Upper lobe of left lung (tissue), 6 donors: ENCODE data around the gene HENMT1. TPM values are rescaled to one million over a fixed set of nuclear protein-coding genes. Genes with fewer than 3 reads are reported as not detected.

Source experiments
- ATAC-seq, 2 donors: fragments of 200-7000 bp; cut with Tn5 transposase; one replicate each; pipeline ENCODE4 v1.9.1; 2022; ENCODE audit warnings: mild to moderate bottlenecking in 2 of 2, moderate library complexity in 2 of 2; ENCODE audit not compliant: low FRiP score in 2 of 2
- DNase-seq, 2 donors: peaks; one replicate each; pipeline ENCODE4 v3.0.0-alpha.2; 2019 to 2020
- H3K27ac ChIP-seq, 4 donors: fragments of 200-600 bp; sonication (generic); one replicate each; pipeline ENCODE4 v1.5.1; 2016 to 2019
- H3K27me3 ChIP-seq, 4 donors: fragments of 200-600 bp; sonication (generic); one replicate each; pipeline ENCODE4 v1.5.1; 2017 to 2019
- H3K36me3 ChIP-seq, 4 donors: fragments of 200-600 bp; sonication (generic); one replicate each; pipeline ENCODE4 v1.5.1; 2016 to 2019
- H3K4me1 ChIP-seq, 4 donors: fragments of 200-600 bp; sonication (generic); one replicate each; pipeline ENCODE4 v1.5.1; 2018 to 2019
- H3K4me3 ChIP-seq, 4 donors: fragments of 200-600 bp; sonication (generic); one replicate each; pipeline ENCODE4 v1.5.1; 2017 to 2019; ENCODE audit warnings: mild to moderate bottlenecking in 2 of 4, moderate library complexity in 1 of 4
- H3K9me3 ChIP-seq, 4 donors: fragments of 200-600 bp; sonication (generic); one replicate each; pipeline ENCODE4 v1.5.1; 2018 to 2019
- CTCF ChIP-seq, 6 experiments: fragments of 450-650 bp in 4 of 6; fragments of 200-600 bp in 2 of 6; sonication (generic) in 2 of 6; IDR thresholded peaks; one replicate each; pipeline ENCODE4 v1.5.1; 2016 to 2019; ENCODE audit warnings: antibody characterized with exemption in 6 of 6
- EP300 ChIP-seq, 4 donors: sonication (generic); formaldehyde crosslinking; IDR thresholded peaks; one replicate each; pipeline ENCODE4 v1.5.1; 2017; ENCODE audit warnings: antibody characterized with exemption in 4 of 4, control low read depth in 2 of 4
- POLR2A ChIP-seq, 4 donors: fragments of 450-650 bp; IDR thresholded peaks; one replicate each; pipeline ENCODE4 v1.5.1; 2016 to 2017; ENCODE audit warnings: antibody characterized with exemption in 4 of 4, mild to moderate bottlenecking in 2 of 4
- POLR2AphosphoS5 ChIP-seq, 2 donors: sonication (generic); formaldehyde crosslinking; IDR thresholded peaks; one replicate each; pipeline ENCODE4 v1.5.1; 2017; ENCODE audit warnings: antibody characterized with exemption in 2 of 2
- WGBS, 2 donors: methylation state at CpG; one replicate each; pipeline ENCODE4 v1.1.5; 2017 to 2018; 5-methylcytosine and 5-hydroxymethylcytosine counted together
- total RNA-seq, 6 donors: library from RNA; depleted of rRNA in 4 of 6; stranded (reverse); fragments of >200 nt in 4 of 6; gene quantifications; one replicate each; pipeline versions ENCODE4 v1.1.0 to v1.2.1, GENCODE V29; 2016 to 2021
- donor health status: DM: no; HTN: no; CAD: no; lungs with moderate emphysema.
- donor health status: DM: no; HTN: yes; CAD: no; lungs with severe emphysema.

Gene HENMT1
- total RNA-seq, 6 donors from 2014 or later = 5.0 to 12.3 (median 7.0) TPM

GRCh38 chr1:108609483-108610049 lies 51.3 kb downstream of the HENMT1 start:
- DNase-seq = peak in 1 of 2 donors; percentile 22
- Histone ChIP-seq H3K9me3 (no peaks in the 10 kb centered on the region), H3K4me1 (peaks cover 4 to 14% (median 7%) of the 10 kb centered on the region in 4 donors), H3K27me3 (no peaks in the 10 kb centered on the region), H3K27ac (no peak overlapping the region), H3K4me3 (no peak overlapping the region), H3K36me3 (peaks cover 0 to 9% (median 0%) of the 10 kb centered on the region in 4 donors)
- no peak for TF ChIP-seq CTCF (IDR thresholded peaks at IDR 0.05)
- TF ChIP-seq EP300 (IDR thresholded peaks at IDR 0.05) = no peak
- TF ChIP-seq POLR2A (IDR thresholded peaks at IDR 0.05) = no peak
- TF ChIP-seq POLR2AphosphoS5 (IDR thresholded peaks at IDR 0.05) = no peak
- WGBS, 2 donors = 59 to 66% methylated on average over 11 of the region's 11 CpGs
- ATAC-seq = peak in 1 of 2 donors; percentile 58

- Histone ChIP-seq H3K4me1 (peaks cover 4 to 14% (median 7%) of the 10 kb centered on the region in 4 donors), H3K9me3 (no peaks in the 10 kb centered on the region), H3K27ac (no peak overlapping the region), H3K4me3 (no peak overlapping the region), H3K36me3 (no peaks in the 10 kb centered on the region), H3K27me3 (no peaks in the 10 kb centered on the region)
- TF ChIP-seq CTCF (IDR thresholded peaks at IDR 0.05) (no peak), POLR2A (IDR thresholded peaks at IDR 0.05) (no peak), POLR2AphosphoS5 (IDR thresholded peaks at IDR 0.05) (no peak), EP300 (IDR thresholded peaks at IDR 0.05) (no peak)
- ATAC-seq (no peak), DNase-seq (no peak)
Measured at GRCh38 chr1:108606478-108606877, 54.4 kb downstream of the HENMT1 start.

GRCh38 chr1:108605633-108606032 lies 55.3 kb downstream of the HENMT1 start:
- Histone ChIP-seq H3K27ac (no peak overlapping the region), H3K9me3 (no peaks in the 10 kb centered on the region), H3K4me1 (peaks cover 4 to 14% (median 7%) of the 10 kb centered on the region in 4 donors), H3K27me3 (no peaks in the 10 kb centered on the region), H3K4me3 (no peak overlapping the region), H3K36me3 (no peaks in the 10 kb centered on the region)
- DNase-seq (no peak), ATAC-seq (no peak)
- TF ChIP-seq POLR2A (IDR thresholded peaks at IDR 0.05) (no peak), POLR2AphosphoS5 (IDR thresholded peaks at IDR 0.05) (no peak), CTCF (IDR thresholded peaks at IDR 0.05) (no peak), EP300 (IDR thresholded peaks at IDR 0.05) (no peak)

- H3K36me3 ChIP-seq = no peaks in the 10 kb centered on the region
- H3K9me3 ChIP-seq = no peaks in the 10 kb centered on the region
- H3K4me1 ChIP-seq = no peaks in the 10 kb centered on the region
- WGBS, 2 donors = 92 to 94% methylated on average over 1 of the region's 1 CpG
- no peaks in the 10 kb centered on the region for H3K27me3 ChIP-seq
- H3K27ac ChIP-seq = no peak overlapping the region
- DNase-seq (no peak), ATAC-seq (no peak)
- no peak for TF ChIP-seq POLR2A (IDR thresholded peaks at IDR 0.05)
- TF ChIP-seq POLR2AphosphoS5 (IDR thresholded peaks at IDR 0.05) = no peak
- TF ChIP-seq CTCF (IDR thresholded peaks at IDR 0.05) = no peak
- TF ChIP-seq EP300 (IDR thresholded peaks at IDR 0.05) = no peak
- H3K4me3 ChIP-seq = no peak overlapping the region
Measured at GRCh38 chr1:108601708-108602410, 59.0 kb downstream of the HENMT1 start.

GRCh38 chr1:108600504-108600903 lies 60.4 kb downstream of the HENMT1 start:
- no peak for ATAC-seq
- no peak for TF ChIP-seq EP300 (IDR thresholded peaks at IDR 0.05)
- TF ChIP-seq CTCF (IDR thresholded peaks at IDR 0.05) = no peak
- no peak for TF ChIP-seq POLR2A (IDR thresholded peaks at IDR 0.05)
- no peak for TF ChIP-seq POLR2AphosphoS5 (IDR thresholded peaks at IDR 0.05)
- Histone ChIP-seq H3K27me3 (no peaks in the 10 kb centered on the region), H3K4me1 (no peaks in the 10 kb centered on the region), H3K9me3 (no peaks in the 10 kb centered on the region), H3K36me3 (no peaks in the 10 kb centered on the region), H3K27ac (no peak overlapping the region), H3K4me3 (no peak overlapping the region)
- WGBS, 2 donors = 50 to 57% methylated on average over 4 of the region's 4 CpGs
- no peak for DNase-seq
